Endodermal cell (in vitro differentiated cells): ENCODE data around the gene BRSK2. TPM values are rescaled to one million over a fixed set of nuclear protein-coding genes. Genes with fewer than 3 reads are reported as not detected.

Experiments
- DNase-seq: peaks from one replicate; pipeline ENCODE4 v3.0.0-alpha.2; 2017
- H3K27ac ChIP-seq: 2 replicates; pipeline ENCODE4 v1.5.1; 2013; ENCODE audit warnings: mild to moderate bottlenecking, low read depth, low read length, moderate library complexity
- H3K27me3 ChIP-seq: 2 replicates; pipeline ENCODE4 v1.6.1; 2013; ENCODE audit warnings: mild to moderate bottlenecking, low read length, moderate library complexity; ENCODE audit not compliant: insufficient read depth, control insufficient read depth, poor library complexity, severe bottlenecking
- H3K36me3 ChIP-seq: 2 replicates; pipeline ENCODE4 v1.7.0; 2013; ENCODE audit warnings: mild to moderate bottlenecking, low read length, moderate library complexity; ENCODE audit not compliant: control insufficient read depth, insufficient read depth
- H3K4me1 ChIP-seq: one replicate; pipeline ENCODE4 v1.7.0; 2013; ENCODE audit warnings: low read length; ENCODE audit not compliant: control insufficient read depth, insufficient read depth
- H3K4me3 ChIP-seq: 2 replicates; pipeline ENCODE4 v1.5.1; 2013; ENCODE audit warnings: mild to moderate bottlenecking, low read length, moderate library complexity
- H3K9ac ChIP-seq: 2 replicates; pipeline ENCODE4 v1.6.1; 2013; ENCODE audit warnings: mild to moderate bottlenecking, low read length, moderate library complexity; ENCODE audit not compliant: poor library complexity, severe bottlenecking; ENCODE audit errors: extremely low read depth
- H3K9me3 ChIP-seq: 2 replicates; pipeline ENCODE4 v1.6.1; 2013; ENCODE audit warnings: mild to moderate bottlenecking, low read length, moderate library complexity; ENCODE audit not compliant: control insufficient read depth
- H3K27ac Mint-ChIP-seq: 2 replicates; pipeline ENCODE4 v1.8.0; 2020; ENCODE audit warnings: mixed read lengths
- H3K27me3 Mint-ChIP-seq: 2 replicates; pipeline ENCODE4 v1.8.0; 2021; ENCODE audit warnings: mild to moderate bottlenecking, mixed read lengths; ENCODE audit not compliant: insufficient read depth
- H3K36me3 Mint-ChIP-seq: 2 replicates; pipeline ENCODE4 v1.8.0; 2020; ENCODE audit warnings: low read depth, mixed read lengths
- H3K4me1 Mint-ChIP-seq: 2 replicates; pipeline ENCODE4 v1.8.0; 2020; ENCODE audit warnings: mixed read lengths
- H3K4me3 Mint-ChIP-seq: 2 replicates; pipeline ENCODE4 v1.8.0; 2020; ENCODE audit warnings: mild to moderate bottlenecking, moderate library complexity, mixed read lengths
- H3K9me3 Mint-ChIP-seq: 2 replicates; pipeline ENCODE4 v1.8.0; 2020; ENCODE audit warnings: mild to moderate bottlenecking, mixed read lengths
- CTCF ChIP-seq: fragments of 200-600 bp; sonication (generic); conservative IDR thresholded peaks from 2 replicates; pipeline ENCODE4 v1.5.0; 2021; ENCODE audit warnings: antibody characterized with exemption, mild to moderate bottlenecking
- WGBS, 2 experiments: methylation state at CpG; one replicate each; pipeline versions ENCODE4 v1.1.5 to v1.1.7; 2013; ENCODE audit warnings: missing lambda C conversion rate in 2 of 2, mixed read lengths in 1 of 2; ENCODE audit not compliant: insufficient coverage in 1 of 2, insufficient read length in 1 of 2; 5-methylcytosine and 5-hydroxymethylcytosine counted together
- total RNA-seq, 2 donors: library from RNA; stranded (reverse); fragmentation: NEBNext Ultra II Directional in 1 of 2; extraction: Animal tissue kit (Norgen Biotek cat#: 25700) in 1 of 2; gene quantifications; 2 replicates in 1 of 2; 3 replicates in 1 of 2; pipeline ENCODE4 v1.2.1, GENCODE V29; 2021

Gene BRSK2
- total RNA-seq, 2 donors from 2014 or later, result 9.4 to 10.3 TPM

- no peaks in the 10 kb centered on the region for H3K36me3 Mint-ChIP-seq
- peaks cover 10% of the 10 kb centered on the region for H3K27me3 Mint-ChIP-seq
- WGBS, 2 experiments, result 88 to 89% methylated on average over 8 to 18 of the region's 18 CpGs
- peaks cover 22% of the 10 kb centered on the region for H3K9me3 ChIP-seq
- no peaks in the 10 kb centered on the region for H3K4me1 Mint-ChIP-seq
- H3K9ac ChIP-seq, result no peak overlapping the region
- no peak for TF ChIP-seq CTCF
- peaks cover 43% of the 10 kb centered on the region for H3K9me3 Mint-ChIP-seq
- no peak for DNase-seq
- H3K4me3 Mint-ChIP-seq, result no peak overlapping the region
- no peaks in the 10 kb centered on the region for H3K36me3 ChIP-seq
- no peak overlapping the region for H3K27ac Mint-ChIP-seq
- no peak overlapping the region for H3K4me3 ChIP-seq
- H3K4me1 ChIP-seq, result no peaks in the 10 kb centered on the region
- H3K27ac ChIP-seq, result no peak overlapping the region
- no peaks in the 10 kb centered on the region for H3K27me3 ChIP-seq
Observed at GRCh38 chr11:1369371-1370005, 20.2 kb upstream of the BRSK2 start.

GRCh38 chr11:1370186-1371025 is 19.3 kb upstream of the BRSK2 start:
- 90 to 95% methylated on average over 23 to 38 of the region's 38 CpGs for WGBS, 2 experiments

GRCh38 chr11:1371026-1371325 is 18.8 kb upstream of the BRSK2 start:
- TF ChIP-seq CTCF, result no peak
- Mint-ChIP-seq H3K9me3 (peaks cover 28% of the 10 kb centered on the region), H3K4me1 (no peaks in the 10 kb centered on the region), H3K27ac (no peak overlapping the region), H3K36me3 (no peaks in the 10 kb centered on the region), H3K27me3 (peaks cover 2% of the 10 kb centered on the region), H3K4me3 (no peak overlapping the region)
- H3K9ac ChIP-seq, result no peak overlapping the region
- no peaks in the 10 kb centered on the region for H3K27me3 ChIP-seq
- peaks cover 10% of the 10 kb centered on the region for H3K9me3 ChIP-seq
- no peak for DNase-seq
- 94 to 97% methylated on average over 9 to 11 of the region's 11 CpGs for WGBS, 2 experiments
- H3K27ac ChIP-seq, result no peak overlapping the region
- H3K36me3 ChIP-seq, result no peaks in the 10 kb centered on the region
- no peaks in the 10 kb centered on the region for H3K4me1 ChIP-seq
- H3K4me3 ChIP-seq, result no peak overlapping the region

More at GRCh38 chr11:1370186-1371025, 19.3 kb upstream of the BRSK2 start:
- H3K9ac ChIP-seq, result no peak overlapping the region
- H3K27ac Mint-ChIP-seq, result no peak overlapping the region
- no peaks in the 10 kb centered on the region for H3K36me3 Mint-ChIP-seq
- no peak for TF ChIP-seq CTCF
- no peak overlapping the region for H3K4me3 ChIP-seq
- H3K4me1 ChIP-seq, result no peaks in the 10 kb centered on the region
- peaks cover 33% of the 10 kb centered on the region for H3K9me3 Mint-ChIP-seq
- no peak for DNase-seq
- peaks cover 4% of the 10 kb centered on the region for H3K27me3 Mint-ChIP-seq
- no peak overlapping the region for H3K27ac ChIP-seq
- H3K9me3 ChIP-seq, result peaks cover 16% of the 10 kb centered on the region
- H3K27me3 ChIP-seq, result no peaks in the 10 kb centered on the region
- H3K4me1 Mint-ChIP-seq, result no peaks in the 10 kb centered on the region
- no peaks in the 10 kb centered on the region for H3K36me3 ChIP-seq
- no peak overlapping the region for H3K4me3 Mint-ChIP-seq
